Stimulated activated CD8-positive, alpha-beta memory T cell treated with anti-CD3 and anti-CD28 coated beads, Interleukin-7, amount 100 ng/mL, for 1 hour (primary cell): ENCODE results near the gene IL37.
"Not testable (repeated sequence)": the region's sequence is repeated elsewhere in the genome, so short reads cannot be mapped to it uniquely, and the experiment has no call there.

Experiments used
- DNase-seq, 2 donors: peaks; one replicate each; pipeline ENCODE4 v3.0.0-alpha.2; 2020; ENCODE audit warnings: low read depth in 2 of 2

Gene IL37

DNA sequence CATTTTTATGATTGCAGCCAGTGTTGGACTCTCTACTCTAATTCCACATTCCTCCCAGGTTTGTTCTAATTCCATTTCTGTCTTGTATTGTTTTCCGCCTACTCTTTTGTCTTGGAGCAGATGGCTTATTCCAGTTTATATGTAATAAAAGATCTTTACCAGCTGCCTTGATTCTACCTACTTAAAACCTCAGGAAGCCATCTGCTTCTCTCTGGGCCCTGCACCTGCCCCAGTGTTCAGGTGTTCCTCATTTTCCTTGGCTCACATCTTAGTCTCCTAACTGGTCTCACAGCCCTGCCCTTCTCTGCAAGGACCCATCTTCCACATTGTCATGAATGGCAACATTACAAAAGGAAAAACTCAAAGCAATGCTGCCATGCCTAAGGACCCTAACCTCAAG is 21.0 kb upstream of the IL37 start:
- no peak for DNase-seq

DNA sequence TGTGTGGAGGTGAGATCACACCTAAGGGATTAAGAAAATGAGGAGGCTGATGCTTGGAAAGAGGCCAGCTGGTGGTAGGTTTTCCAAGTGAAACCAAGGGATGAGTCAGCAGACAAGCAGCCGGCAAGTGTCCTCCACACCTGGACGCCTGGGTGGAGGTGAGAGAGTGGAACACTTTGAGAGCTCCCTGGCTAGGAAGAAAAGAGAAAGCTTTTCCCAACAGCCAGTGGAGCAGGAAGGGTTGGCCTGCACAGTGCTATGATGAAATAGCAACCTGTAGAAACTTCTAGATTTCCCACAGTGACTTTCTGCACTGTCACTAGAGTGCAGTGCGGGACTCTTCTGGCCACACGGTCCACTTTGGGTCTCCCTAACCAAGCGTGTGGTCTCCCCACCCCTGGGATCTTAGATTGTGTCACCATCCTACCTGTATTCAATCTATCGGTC is 19.6 kb upstream of the IL37 start:
- no peak for DNase-seq

DNA sequence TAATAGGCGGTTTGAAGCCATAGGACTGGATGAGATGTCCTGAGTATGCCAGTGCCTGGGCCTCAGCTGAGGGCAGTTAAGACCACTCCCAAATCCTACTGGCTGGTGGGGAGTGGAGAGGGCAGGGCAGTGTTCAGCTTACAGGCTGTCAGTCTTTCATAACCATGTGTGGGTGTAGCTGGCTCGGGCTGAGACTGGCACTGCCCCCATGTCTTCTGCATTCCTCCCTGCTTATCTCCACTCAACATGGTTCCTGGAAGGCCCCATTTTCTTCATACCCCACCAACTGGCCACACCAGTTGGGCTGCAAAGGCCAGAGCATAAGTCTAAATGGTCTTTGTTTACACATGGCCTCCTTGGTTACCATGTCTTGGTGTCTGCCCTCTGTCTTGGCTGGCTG is 17.2 kb upstream of the IL37 start:
- no peak for DNase-seq

DNA sequence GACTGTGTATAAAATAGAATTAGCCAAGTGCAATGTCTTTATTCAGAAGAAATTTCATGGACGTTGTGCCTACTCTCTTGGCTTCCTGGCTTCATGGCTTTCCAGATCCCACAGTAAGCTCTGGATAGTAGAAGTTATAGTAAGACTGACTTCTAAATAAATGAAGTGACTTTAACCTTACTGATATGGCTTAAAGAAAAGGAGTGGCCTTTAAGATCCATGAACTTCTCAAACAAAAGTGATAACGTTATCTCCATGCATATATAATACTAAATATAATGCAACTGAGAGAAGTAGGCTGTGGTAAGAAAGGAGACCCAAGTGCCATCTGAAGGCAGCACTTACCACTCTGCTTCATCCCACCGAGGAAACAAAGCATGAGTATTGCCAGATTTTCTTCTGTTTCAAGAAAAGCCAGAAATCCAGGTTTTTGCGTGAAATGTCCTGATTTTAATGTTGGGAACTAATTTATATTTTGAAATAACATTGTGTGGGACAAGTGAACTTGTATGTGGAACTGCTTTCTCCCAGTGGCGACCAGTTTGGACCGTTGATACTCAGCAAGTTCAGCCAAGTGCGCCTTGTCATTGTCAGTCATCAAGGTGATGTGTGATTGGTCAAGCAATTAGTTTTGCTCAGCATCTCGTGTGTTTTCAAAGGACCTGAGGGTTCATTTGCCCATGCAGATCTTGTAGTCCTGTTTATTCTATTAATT is 13.9 kb upstream of the IL37 start:
- no peak for DNase-seq

DNA sequence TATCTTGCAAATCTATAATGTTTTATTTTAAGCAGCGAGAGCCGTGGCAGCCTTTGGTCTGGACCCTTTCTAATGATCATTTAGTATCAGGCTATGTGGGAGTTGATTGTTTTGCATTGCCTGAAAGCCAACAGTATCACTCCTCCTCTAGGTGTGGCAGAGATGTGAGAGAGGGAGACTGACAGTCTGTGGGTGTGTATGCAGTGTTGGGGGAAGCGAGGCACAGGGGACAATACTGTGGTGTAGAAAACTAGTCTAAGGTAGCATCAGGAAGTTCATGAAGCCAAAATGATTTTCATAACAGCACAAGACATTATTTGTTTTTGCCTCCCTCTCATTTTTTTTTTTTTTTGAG is 13.4 kb upstream of the IL37 start:
- no peak for DNase-seq

DNA sequence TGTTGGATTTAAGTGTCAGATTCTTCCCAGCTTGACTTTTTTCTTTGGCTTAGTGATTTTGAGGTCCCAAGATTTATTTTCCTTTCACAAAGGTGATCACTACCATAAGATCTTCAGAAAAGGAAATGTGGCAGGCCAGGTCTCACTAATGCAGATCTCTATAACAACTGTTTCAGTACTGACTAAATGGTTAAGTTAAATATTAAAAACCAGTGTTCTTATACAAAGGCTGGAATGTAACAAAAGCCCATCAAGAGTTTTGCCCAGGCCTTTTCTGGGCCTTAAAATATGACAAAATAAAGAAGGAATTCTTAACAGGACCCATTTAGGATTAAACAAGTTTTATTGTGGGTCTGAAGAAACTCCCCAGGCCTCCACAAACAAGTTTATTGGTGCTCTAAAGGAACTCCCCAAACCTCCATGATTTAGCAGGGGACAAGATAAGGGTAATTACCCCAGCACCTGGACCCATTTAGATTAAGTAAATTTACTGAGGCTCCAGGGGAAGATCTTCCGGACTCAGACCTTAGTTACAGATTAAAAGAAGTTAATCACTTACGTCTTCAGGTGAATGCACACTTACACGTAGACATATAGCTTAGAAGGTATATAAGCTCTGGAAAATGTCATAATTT is 9.4 kb upstream of the IL37 start:
- not testable (repeated sequence) for DNase-seq

DNA sequence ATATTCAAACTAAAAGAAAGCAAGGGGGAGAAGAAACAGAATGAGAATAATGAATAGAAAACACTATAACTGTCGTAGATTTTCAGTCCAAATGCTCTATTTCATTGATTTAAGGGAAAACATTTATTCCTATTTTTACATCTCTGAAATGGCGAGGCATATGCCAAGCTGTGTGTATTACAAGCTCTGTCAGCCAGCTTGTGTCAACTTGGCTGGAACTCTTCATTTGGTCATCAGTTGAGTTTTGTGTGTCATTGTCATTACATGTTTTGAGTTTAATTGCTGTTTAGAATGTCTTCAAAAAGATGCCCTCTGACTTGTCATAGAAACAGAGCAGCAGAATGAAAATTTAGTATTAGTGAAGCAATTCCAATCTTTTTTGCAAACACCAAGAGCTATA is 8.1 kb upstream of the IL37 start:
- no peak for DNase-seq

DNA sequence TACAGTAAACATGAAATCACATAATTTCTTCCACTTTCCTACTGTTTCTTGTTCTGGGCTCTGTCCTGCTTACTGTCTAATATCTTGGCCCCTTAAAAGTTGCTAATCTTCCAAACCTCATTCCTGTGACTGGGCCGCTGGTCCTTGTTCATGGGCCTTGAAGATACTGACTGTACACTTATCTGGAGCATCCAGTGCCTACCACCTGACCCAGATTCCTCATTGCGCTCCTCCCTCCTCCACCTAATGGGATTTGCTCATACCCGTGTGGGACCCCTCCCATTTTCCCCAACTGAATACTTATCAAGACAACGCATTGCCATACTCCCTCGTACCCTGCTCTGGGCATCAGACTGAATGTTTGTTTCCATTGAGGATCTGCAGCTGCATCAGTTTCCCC is 6.1 kb upstream of the IL37 start:
- DNase-seq, result no peak

DNA sequence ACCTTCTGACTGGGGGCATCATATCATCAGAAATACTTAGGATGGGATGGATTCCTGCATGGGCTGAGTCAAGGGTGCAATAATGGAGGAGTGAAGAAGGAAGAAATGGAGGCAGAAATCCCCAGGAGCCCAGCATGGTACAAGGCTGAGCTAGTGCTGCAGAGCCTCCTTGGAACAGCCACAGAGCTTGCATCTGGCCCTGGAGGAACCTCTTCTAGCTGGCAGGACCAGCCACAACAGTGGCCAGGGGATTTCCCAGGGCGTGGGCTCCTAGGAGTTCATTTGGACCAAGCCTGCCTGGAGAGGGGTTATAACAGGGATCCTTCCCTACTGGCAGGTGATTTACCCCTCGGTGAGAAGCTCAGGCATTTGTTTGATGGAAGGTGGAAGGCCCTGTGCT is 4.7 kb upstream of the IL37 start:
- no peak for DNase-seq

DNA sequence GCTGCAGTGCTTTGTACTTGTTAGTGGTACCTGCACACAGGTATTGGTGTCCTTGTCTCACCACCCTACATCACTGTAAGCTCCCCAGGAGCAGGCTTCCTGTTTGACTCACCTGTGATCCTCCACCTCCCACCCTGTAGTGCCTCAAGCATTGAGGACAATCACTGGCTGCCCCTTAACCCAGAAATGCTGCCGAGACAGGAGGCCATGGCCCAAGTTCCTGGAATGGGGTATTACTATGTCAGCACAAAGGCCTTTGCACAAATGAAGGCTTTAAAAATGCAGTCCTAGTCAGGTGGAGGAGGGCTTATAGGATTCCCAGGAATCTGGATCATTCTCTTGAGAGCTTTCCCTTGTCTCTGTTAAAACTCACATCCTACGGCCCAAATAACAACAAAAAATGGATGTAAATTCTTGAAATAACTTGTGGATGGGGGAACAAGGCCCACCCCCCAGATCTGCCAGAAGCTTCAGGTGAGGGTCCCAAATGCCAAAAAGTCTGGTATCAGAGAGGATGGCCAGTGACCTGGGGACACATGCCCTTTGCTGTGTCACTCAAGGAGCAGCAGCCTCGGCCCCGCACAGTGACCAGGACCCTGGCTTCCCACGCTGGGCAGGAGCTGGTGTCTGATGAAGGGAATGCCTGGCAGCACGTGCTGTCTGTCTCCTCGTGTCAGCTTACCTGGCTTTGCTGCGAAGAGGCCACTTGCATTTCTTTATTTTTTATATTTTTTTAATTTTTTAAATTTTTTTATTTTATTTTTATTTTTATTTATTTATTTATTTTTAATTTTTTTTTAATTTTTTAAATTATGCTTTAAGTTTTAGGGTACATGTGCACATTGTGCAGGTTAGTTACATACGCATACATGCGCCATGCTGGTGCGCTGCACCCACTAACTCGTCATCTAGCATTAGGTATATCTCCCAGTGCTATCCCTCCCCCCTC is 3.7 kb upstream of the IL37 start:
- DNase-seq, result no peak

DNA sequence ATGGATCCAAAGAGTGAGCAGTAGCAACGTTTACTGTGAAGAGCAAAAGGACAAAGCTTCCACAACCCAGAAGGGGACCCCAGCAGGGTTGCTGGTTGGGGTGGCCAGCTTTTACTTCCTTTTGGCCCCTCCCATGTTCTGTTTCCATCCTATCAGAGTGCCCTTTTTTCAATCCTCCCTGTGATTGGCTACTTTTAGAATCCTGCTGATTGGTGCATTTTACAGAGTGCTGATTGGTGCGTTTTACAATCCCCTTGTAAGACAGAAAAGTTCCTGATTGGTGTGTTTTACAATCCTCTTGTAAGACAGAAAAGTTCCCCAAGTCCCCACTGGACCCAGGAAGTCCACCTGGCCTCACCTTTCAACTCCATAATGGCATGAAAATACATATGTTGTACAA is 2.4 kb upstream of the IL37 start:
- DNase-seq, result not testable (repeated sequence)

DNA sequence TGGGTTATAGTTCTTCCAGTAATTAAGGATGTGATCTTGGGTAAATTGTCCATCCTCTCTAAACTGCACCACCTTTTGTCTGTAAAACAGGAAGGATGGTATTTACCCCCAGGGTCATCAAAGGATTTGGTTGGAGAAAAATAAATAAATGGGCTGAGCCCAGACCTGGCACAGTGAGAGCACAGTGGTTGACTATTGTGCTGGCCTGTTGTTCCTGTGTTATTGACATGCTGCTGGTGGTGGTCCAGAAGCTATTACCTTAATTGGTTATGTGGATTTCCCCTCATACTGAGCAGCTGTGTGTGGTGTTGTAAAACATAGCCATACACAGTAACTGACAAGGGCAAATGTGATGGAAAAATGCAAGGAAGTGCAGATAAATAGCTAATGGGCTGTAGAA is 746 bp upstream of the IL37 start:
- DNase-seq, result no peak

DNA sequence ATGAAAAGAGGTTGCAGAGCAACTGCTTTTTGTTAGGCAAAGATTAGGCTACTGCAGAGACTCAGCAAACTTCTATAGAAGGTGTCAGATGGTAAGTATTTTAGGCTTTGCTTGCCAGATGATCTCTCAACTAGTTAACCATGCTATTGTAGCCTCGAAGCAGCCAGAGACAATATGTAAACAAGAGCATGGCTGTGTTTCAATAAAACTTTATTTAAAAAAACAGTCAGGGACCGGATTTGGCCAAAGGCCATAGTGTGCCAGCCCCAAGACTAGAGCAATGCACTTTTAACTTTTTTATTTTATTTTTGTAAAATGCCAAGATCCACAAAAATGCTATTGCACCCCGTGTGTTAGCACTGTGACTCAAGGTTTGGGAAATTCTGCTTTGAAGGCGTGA is 1.4 kb downstream of the IL37 start:
- DNase-seq, result no peak

DNA sequence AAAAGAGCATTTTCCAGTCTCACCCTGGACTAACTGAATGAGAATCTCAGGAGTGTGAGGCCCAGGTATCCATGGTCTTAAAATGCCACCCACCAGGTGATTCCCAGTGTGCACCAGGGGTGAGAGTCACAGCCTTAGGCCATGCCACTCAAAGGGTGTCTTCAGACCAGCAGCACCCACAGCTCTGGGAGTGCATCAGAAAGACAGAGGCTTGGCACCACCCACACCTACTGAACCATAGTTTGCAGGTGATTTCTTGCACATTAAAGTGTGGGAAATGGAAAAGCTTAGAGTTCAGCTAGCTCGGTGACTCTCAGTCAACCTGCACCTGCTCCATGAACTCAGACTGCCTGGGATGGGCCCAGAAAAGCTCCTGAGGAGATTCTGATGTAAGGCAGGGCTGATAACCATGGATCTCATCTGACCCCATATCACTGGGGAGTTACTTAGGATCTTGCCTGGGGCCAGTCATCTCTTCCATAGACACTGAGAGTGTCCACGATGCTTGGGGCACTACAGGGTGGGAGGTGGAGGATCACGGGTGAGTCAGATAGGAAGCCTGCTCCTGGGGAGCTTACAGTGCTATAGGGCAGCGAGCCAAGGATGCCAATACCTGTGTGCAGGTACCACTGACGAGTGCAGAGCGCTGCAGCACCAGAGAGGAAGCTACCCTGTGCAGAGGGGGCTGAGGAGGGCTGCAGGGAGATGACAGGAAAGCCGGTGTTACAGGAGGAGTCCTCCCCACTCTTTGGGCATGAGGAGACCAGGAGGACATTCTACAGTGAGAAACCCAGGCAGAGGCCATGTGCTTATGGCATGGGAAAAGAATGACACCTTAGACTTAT is 4.6 kb downstream of the IL37 start:
- no peak for DNase-seq

DNA sequence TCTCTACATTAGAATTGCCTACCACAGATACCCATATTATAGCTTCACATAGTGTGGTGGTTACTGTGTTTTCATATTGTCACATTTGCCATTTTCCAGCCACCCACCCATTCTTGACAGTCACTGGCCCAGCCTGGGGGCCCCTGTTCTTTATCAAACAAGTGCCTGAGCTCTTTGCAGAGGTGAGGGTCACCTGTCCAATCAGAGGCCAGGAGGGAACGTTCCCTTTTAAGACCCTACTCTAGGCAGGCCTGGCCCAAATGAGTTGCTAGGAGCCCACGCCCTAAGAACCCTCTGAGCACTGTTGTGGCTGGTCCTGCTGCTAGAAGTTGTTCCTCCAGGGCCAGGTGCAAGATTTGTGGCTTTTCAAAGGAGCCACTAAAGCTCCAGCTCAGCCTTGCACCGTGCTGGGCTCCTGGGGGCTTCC is 5.2 kb downstream of the IL37 start:
- DNase-seq, result no peak

DNA sequence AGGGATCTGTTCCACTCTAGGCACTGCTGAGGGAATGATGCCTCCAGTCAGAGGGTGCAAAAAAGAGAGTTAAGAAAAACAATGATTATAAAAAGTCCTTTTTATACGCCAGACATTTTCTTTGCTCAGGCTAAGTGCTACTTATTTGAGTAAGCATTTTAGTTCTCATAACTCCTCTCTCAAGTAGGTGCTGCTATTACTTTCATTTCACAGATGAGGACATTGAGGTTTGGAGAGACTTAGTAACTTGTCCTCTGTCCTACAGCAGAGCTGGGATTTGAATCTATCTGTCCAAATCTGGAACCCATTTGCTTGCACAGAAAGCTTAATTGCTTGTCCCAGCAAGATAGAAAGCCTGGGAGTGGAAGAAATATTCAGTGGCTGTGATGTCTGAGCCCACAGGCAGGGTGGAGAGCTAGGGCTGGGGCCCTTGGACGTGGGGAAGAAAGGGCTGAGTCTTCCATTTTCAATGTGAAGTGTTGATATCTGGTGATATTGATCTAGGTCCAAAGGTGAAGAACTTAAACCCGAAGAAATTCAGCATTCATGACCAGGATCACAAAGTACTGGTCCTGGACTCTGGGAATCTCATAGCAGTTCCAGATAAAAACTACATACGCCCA is 5.8 kb downstream of the IL37 start:
- no peak for DNase-seq

DNA sequence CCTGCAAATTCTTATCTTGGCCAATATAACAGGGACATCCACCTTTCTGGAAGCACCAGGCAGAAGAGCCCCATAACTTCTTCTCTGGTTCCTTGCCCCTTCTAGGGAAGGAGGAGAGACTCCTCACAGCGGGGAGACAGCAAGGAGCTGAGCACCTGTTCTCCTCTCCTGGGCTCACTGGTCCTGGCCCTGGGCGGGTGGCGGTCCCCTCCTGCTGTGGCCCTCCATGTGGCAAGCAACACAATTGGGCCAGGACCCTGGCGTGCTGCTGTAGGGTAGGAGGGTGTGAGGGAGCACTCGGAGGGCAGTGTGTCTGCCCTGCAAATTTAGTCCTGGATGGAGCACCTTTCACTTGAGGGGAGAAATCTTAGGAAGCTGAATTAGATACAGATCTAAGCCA is 6.9 kb downstream of the IL37 start:
- no peak for DNase-seq

DNA sequence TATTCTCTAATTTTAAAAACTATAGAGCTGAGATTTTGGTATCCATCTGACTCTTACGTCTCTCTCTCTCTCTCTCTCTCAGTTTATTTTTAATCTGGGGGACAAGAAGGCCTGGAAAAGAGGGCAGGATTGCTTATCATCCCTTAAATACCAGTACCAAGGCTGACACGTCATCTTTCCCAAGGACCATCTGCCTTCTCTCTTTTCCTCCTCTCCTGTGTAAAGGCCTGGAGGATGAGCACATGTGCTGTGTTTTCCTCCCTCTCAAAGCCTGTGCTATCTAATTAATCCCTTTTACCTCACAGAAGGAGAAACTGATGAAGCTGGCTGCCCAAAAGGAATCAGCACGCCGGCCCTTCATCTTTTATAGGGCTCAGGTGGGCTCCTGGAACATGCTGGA is 7.3 kb downstream of the IL37 start:
- DNase-seq, result no peak

DNA sequence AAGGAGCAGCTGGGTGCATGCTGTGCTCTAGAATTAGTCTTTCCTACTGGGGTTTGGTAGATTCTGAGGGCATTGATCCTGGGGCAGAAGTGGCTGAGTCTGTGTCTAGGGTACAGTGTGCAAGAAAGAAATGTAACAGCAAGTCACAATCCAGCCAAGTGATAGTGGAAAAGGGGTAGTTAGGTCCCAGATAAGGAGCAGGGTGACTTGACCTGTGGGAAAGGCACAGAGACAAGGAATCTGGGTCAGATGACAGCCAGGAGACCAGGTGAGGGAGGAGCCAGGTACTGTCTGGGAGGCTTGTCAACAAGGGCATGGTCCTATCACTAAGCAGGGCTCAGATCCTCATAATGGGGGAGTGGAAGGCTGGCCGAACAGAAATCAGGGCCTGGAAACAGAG is 8.1 kb downstream of the IL37 start:
- no peak for DNase-seq

DNA sequence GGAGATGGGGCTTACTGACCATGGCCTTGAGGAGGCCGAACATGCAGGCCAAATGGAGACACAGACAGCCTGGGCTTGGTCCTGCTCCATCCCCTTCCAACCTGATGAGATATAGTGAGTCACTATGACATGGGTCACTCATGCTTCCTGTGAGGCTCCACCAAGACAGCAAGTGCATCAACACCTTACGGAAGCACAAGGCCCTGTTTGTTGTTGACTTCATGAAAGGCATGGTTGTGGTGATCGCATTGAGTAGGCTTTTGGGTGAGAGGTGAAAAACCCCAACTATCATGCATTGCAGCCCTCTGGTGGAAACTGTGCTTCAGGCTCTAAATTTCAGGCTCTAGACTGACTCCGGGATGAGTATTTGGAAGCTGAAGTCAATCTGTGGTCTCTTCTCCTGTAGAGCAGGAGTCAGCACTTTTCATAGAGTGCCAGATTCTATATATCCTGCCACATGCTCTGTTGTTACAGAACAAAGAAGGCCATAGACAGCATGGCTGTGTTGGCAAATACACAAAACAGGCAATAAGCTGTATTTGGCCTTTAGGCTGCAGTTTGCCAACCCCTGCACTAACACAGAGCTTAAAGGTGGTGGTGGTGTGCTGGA is 10.1 kb downstream of the IL37 start:
- DNase-seq, result no peak

DNA sequence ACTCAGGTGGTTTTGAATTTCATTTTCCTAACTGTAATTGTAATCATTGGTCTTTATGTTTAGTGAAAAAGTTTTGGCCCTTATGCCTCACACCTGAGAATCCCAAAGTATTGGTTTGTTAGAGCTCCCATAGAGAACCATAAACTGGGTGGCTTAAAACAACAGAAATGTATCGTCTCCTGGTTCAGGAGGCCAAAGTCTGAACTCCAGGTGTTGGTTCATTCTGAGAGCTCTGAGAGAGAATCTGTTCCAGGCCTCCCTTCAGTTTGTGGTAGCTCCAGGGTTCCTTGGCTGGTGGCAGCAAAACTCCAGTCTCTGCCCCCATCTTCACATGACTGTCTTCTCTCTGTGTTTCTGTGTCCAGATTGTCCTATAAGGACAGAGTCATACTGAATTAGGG is 11.0 kb downstream of the IL37 start:
- no peak for DNase-seq
